AG04450 (cell line): ENCODE results near the gene RANBP10. TPM values are rescaled to one million over a fixed set of nuclear protein-coding genes. Genes with fewer than 3 reads are reported as not detected.
A peak's percentile ranks its signal among the peaks of the same experiment; 100 is the strongest.

Experiments used
- CTCF ChIA-PET: fragments of 300-600, 350-600 bp; formaldehyde crosslinking; extraction: SDS; loops from one replicate; lab custom pipeline; 2022; ENCODE audit warnings: antibody characterized with exemption, inconsistent platforms; lab: Charles Lee
- POLR2A ChIA-PET: fragments of 350-600 bp; formaldehyde crosslinking; extraction: SDS; loops from one replicate; lab custom pipeline; 2021; ENCODE audit warnings: antibody characterized with exemption, inconsistent platforms; lab: Yijun Ruan, JAX
- DNase-seq: peaks from one replicate; pipeline ENCODE4 v3.0.0-alpha.2; 2011; ENCODE audit warnings: low read depth, low spot score
- H3K27ac ChIP-seq: one replicate; pipeline ENCODE4 v1.5.1; 2012; ENCODE audit warnings: low read depth, low read length, control low read depth
- H3K27me3 ChIP-seq: one replicate; pipeline ENCODE4 v1.6.0; 2012; ENCODE audit warnings: low read length; ENCODE audit not compliant: control insufficient read depth, insufficient read depth
- H3K4me3 ChIP-seq: 2 replicates; pipeline ENCODE4 v1.5.1; 2011; ENCODE audit warnings: mild to moderate bottlenecking, low read depth, low read length, control low read depth
- H3K9me3 ChIP-seq: 2 replicates; pipeline ENCODE4 v1.5.1; 2012; ENCODE audit warnings: low read length; ENCODE audit not compliant: control insufficient read depth, insufficient read depth
- polyA plus RNA-seq: library from polyadenylated mRNA; depleted of rRNA; stranded (reverse); fragments of >200 nt; gene quantifications from 2 replicates; pipeline ENCODE4 v1.2.3, GENCODE V29; 2011
- TF ChIP-seq, protein P1 (sequence below): IDR thresholded peaks from 2 replicates; pipeline ENCODE4 v1.5.1; 2011; ENCODE audit warnings: low read depth, low read length, control low read depth, inconsistent platforms

The RANBP10 gene
- polyA plus RNA-seq, 1 experiment: 11.3 TPM

DNA sequence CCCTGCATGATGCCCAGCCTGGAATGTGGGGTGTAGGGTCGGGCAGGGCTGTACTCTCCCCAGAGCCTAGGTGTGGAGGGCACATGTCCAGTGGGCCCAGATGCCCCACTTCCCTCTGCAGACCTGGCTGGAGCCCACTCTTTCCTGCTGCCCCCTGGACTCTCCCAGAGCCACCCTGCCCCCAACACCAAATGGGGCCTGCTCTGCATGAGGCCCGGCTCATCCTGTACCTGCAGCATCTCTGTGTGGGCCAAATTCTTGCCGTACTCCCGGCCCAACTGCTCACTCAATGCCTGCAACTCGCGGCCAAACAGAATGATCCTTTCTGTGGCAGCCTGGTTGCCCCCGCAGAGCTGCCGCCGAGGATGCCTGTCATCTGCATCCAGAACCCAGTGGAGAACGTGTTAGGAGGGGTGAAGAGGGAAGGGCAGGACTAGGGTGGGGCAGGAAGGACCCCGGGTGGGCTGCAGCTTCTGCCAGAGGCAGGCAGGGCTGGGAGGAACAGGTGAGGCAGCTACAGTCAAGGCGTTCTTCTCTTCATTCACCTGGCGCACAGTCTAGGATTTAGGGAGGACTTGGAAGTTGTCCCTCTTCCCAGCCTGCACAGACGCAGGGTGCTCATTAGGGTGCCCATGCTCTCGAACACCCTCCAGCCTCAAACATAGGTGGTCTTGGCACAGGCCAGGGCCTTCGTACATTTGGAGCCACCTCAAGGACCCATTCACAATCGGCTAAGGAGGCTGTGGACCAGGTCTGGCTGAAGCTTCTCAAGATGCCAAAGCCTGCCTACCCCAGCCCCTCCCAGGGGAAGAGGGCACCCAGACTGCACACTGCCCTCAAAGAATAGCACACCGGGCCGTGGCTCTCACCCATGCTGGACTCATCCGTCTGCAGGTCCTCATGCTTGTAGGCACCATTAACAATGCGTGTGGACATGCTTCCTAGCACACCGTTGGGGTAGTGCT is 78.6 kb downstream of the RANBP10 start:
- no peak for DNase-seq
- TF ChIP-seq, protein P1, sequence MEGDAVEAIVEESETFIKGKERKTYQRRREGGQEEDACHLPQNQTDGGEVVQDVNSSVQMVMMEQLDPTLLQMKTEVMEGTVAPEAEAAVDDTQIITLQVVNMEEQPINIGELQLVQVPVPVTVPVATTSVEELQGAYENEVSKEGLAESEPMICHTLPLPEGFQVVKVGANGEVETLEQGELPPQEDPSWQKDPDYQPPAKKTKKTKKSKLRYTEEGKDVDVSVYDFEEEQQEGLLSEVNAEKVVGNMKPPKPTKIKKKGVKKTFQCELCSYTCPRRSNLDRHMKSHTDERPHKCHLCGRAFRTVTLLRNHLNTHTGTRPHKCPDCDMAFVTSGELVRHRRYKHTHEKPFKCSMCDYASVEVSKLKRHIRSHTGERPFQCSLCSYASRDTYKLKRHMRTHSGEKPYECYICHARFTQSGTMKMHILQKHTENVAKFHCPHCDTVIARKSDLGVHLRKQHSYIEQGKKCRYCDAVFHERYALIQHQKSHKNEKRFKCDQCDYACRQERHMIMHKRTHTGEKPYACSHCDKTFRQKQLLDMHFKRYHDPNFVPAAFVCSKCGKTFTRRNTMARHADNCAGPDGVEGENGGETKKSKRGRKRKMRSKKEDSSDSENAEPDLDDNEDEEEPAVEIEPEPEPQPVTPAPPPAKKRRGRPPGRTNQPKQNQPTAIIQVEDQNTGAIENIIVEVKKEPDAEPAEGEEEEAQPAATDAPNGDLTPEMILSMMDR: no peak
- Histone ChIP-seq H3K9me3 (no peaks in the 10 kb centered on the region), H3K4me3 (no peak overlapping the region), H3K27ac (no peak overlapping the region), H3K27me3 (no peaks in the 10 kb centered on the region)
- ChIA-PET CTCF (no interaction called here), POLR2A (interaction anchor here (0.5 kb wide), 1 partner anchor 67 kb away, joined by 7 read pairs; no protein-coding TSS in a partner anchor)

DNA sequence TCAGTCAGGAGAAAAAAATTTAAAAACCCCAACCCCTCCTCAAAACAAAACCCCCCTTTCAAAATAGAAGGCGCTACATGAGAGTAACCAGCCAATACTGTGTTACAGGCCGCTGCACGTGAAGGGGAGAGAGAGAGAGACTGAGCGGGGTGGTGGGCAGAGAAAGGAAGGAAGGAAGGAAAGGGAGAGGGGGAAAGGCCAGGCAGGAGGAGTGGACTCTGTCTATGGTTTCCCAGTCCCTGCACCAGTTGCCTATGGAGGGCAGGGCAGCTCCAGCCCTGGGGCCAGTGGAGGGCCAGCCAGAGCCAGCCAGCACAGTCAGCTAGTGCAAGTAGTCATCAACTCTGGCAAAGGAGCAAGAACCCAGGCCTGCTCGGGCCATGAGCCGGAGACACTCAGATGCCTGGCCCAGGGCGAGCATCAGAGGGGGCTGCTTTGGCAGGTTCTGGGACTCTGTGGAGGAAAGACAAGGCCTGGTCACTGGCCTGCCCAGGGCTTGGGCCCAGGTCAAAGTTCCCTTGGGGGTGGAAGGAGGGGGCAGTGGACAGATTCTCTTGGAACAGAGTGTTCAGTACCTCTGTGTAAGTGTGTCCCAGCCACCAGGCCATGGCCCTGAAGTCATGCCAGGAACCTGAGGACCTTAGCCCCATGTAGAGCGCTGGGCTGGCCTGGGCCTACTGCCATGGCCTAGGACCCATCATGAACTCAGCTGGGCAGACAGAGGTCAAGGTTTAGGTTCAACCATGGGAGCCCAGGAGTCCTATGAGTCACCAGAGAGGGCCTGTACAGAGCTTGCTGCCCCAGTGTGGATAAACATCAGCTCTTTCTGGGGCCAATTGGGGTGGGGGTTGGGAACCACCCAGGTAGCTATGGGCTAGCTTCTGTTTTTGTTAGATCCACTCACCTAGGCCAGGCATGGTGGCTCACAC is 80.0 kb downstream of the RANBP10 start:
- H3K27me3 ChIP-seq: no peaks in the 10 kb centered on the region
- TF ChIP-seq, protein P1: no peak
- H3K4me3 ChIP-seq: no peak overlapping the region
- H3K9me3 ChIP-seq: no peaks in the 10 kb centered on the region
- no peak overlapping the region for H3K27ac ChIP-seq
- CTCF ChIA-PET: interaction anchor here (1.0 to 1.2 kb wide), 2 partner anchors 54 to 90 kb away, joined by 3 read pairs; no protein-coding TSS in a partner anchor
- no peak for DNase-seq
- POLR2A ChIA-PET: no interaction called here

DNA sequence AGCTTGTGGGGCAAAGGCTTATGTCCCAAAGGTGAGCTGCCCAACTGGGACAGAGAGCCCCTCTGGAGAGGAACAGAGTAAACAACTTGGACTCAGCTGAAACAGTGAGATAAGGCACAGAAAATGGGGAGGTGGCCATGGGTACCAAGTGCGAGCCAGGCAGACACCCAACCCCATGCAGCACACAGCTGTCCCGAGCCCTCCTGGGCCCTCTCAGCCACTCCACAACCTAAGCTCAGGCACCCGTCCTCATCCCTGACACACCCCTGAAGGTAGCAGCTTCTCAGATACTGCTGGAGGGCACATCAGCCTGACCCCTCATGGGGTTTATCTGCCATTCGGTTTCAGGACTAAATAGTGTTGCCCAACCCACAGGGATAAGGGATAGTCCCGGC is 82.5 kb downstream of the RANBP10 start:
- no peak overlapping the region for H3K4me3 ChIP-seq
- POLR2A ChIA-PET: interaction anchor here (0.6 kb wide), 1 partner anchor 16 kb away, joined by 3 read pairs; no protein-coding TSS in a partner anchor
- TF ChIP-seq, protein P1: no peak
- no peak for DNase-seq
- CTCF ChIA-PET: interaction anchor here (0.5 to 0.6 kb wide), 2 partner anchors 203 to 317 kb away, joined by 3 to 5 read pairs; no protein-coding TSS in a partner anchor
- H3K9me3 ChIP-seq: no peaks in the 10 kb centered on the region
- no peak overlapping the region for H3K27ac ChIP-seq
- H3K27me3 ChIP-seq: no peaks in the 10 kb centered on the region

DNA sequence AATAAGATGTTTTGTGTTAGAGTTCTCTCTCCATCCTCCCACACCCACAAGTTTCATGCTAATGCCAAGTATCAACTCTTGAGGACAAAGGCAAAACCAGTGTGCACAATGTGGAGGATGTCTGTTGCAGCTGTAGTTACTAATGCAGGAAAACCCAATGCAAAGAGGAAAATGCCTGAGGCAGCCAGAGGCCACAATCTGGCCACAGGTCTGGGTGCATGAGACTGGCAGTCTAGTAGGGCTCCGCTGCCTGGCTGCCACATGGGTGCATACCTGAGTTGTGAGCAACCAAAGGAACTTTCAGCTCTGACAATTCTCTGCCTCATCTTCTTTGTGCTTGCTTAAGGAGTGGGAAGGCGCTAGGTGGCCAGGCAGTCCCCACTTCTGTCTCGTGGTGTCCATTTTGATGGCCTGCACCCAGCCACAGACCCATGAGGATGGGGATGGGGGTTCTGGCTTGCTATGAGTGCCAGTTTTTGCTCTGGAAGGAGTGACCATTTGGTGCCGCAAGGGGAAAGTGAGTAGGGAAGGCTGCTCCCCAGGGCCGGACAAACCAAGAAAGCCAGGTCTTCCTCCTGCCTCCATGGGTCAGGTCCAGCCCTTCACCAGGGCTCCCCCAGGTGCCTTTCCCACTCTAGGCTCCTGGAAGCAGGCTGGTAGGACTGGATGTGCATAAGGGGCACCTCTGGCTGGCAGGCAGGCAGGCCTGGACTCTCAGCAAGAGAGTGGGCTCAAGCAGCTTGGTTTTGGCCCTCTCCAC is 83.0 kb downstream of the RANBP10 start:
- peak overlapping the region; percentile 21 for H3K27ac ChIP-seq
- no peak overlapping the region for H3K4me3 ChIP-seq
- TF ChIP-seq, protein P1: no peak
- H3K9me3 ChIP-seq: no peaks in the 10 kb centered on the region
- DNase-seq: peak; percentile 18
- ChIA-PET POLR2A (no interaction called here), CTCF (no interaction called here)
- H3K27me3 ChIP-seq: no peaks in the 10 kb centered on the region
